Neutrophil (primary cell): ENCODE results near the gene SIM2.

Experiments
- H3K27ac ChIP-seq: fragments of 200-600 bp; sonication (generic); 2 replicates; pipeline ENCODE4 v1.5.1; 2016; ENCODE audit warnings: mild to moderate bottlenecking, moderate library complexity
- H3K27me3 ChIP-seq: fragments of 200-600 bp; sonication (generic); 2 replicates; pipeline ENCODE4 v1.6.0; 2016; ENCODE audit warnings: mild to moderate bottlenecking
- H3K36me3 ChIP-seq: fragments of 200-600 bp; sonication (generic); 2 replicates; pipeline ENCODE4 v1.5.1; 2017
- H3K4me1 ChIP-seq, 2 experiments: fragments of 200-600 bp in 1 of 2; sonication (generic) in 1 of 2; 1 replicate in 1 of 2; 2 replicates in 1 of 2; pipeline versions ENCODE4 v1.5.1 to v1.6.1; 2013 to 2016; ENCODE audit warnings: low read depth in 1 of 2, low read length in 1 of 2, mild to moderate bottlenecking in 1 of 2, moderate library complexity in 1 of 2; ENCODE audit not compliant: control insufficient read depth in 1 of 2, insufficient read depth in 1 of 2
- H3K4me3 ChIP-seq, 2 experiments: fragments of 200-600 bp in 1 of 2; sonication (generic) in 1 of 2; 1 replicate in 1 of 2; 2 replicates in 1 of 2; pipeline ENCODE4 v1.5.1; 2013 to 2016; ENCODE audit warnings: low read depth in 1 of 2, low read length in 1 of 2, mild to moderate bottlenecking in 1 of 2, moderate library complexity in 1 of 2
- H3K9me3 ChIP-seq: fragments of 200-600 bp; sonication (generic); 2 replicates; pipeline ENCODE4 v1.5.1; 2016
- CTCF ChIP-seq: fragments of 200-600 bp; sonication (generic); IDR thresholded peaks from 2 replicates; pipeline ENCODE4 v1.5.1; 2016; ENCODE audit warnings: antibody characterized with exemption

SIM2 gene

GRCh38 chr21:36706951-36707762, 8.2 kb downstream of the SIM2 start:
- no peaks in the 10 kb centered on the region for H3K36me3 ChIP-seq
- no peak overlapping the region for H3K4me3 ChIP-seq
- no peak for TF ChIP-seq CTCF
- no peaks in the 10 kb centered on the region for H3K4me1 ChIP-seq
- H3K9me3 ChIP-seq: no peaks in the 10 kb centered on the region
- H3K27ac ChIP-seq: no peak overlapping the region
- H3K27me3 ChIP-seq: peaks cover 100% of the 10 kb centered on the region

GRCh38 chr21:36707763-36708285, 8.9 kb downstream of the SIM2 start:
- no peak overlapping the region for H3K27ac ChIP-seq
- no peaks in the 10 kb centered on the region for H3K9me3 ChIP-seq
- H3K4me3 ChIP-seq: no peak overlapping the region
- TF ChIP-seq CTCF: no peak
- H3K27me3 ChIP-seq: peaks cover 100% of the 10 kb centered on the region
- H3K4me1 ChIP-seq: no peaks in the 10 kb centered on the region
- H3K36me3 ChIP-seq: no peaks in the 10 kb centered on the region

GRCh38 chr21:36708286-36709029, 9.5 kb downstream of the SIM2 start:
- Histone ChIP-seq H3K27me3 (peaks cover 100% of the 10 kb centered on the region), H3K36me3 (no peaks in the 10 kb centered on the region), H3K4me1 (no peaks in the 10 kb centered on the region), H3K9me3 (no peaks in the 10 kb centered on the region), H3K27ac (no peak overlapping the region), H3K4me3 (no peak overlapping the region)
- no peak for TF ChIP-seq CTCF

GRCh38 chr21:36709030-36709867, 10.3 kb downstream of the SIM2 start:
- Histone ChIP-seq H3K9me3 (no peaks in the 10 kb centered on the region), H3K36me3 (no peaks in the 10 kb centered on the region), H3K4me3 (no peak overlapping the region), H3K27ac (no peak overlapping the region), H3K4me1 (no peaks in the 10 kb centered on the region), H3K27me3 (peaks cover 100% of the 10 kb centered on the region)
- no peak for TF ChIP-seq CTCF
